ENCODE data around the gene GNAI3. TPM values are rescaled to one million over a fixed set of nuclear protein-coding genes. Genes with fewer than 3 reads are reported as not detected.

The GNAI3 gene
- total RNA-seq, 1 experiment from 2014 or later: 12.8 TPM

DNA sequence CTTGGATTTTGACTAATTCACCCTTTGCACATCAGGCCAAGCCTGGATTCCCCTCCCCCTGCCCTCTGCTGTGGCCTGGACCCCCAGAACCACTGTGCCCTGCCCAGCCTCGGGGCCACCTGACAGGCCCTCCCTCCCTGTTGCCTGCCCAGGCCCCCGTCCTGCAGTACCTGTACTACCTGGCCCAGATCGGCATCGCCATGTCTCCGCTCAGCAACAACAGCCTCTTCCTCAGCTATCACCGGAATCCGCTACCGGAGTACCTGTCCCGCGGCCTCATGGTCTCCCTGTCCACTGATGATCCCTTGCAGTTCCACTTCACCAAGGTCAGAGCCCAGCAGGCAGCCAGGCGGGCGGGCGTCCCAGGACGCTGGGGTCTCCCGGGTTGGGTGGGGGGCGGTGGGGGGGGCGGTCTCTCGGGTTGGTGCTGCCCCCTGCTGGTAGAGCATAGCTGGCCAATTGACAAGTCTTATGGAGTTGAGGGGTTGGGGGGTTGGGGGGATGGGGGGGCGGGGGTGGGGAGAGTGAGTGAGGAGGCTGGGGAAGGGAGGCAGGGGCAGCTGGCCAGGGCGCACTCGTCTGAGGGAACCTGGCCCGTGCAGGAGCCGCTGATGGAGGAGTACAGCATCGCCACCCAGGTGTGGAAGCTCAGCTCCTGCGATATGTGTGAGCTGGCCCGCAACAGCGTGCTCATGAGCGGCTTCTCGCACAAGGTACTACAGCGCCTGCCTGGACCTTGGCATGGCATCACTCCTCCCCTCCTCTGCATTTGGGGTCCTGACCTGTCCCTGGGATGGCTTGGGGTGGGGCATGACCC is 81.9 kb downstream of the GNAI3 start:
- H3K27ac ChIP-seq (ENCODE audit: low read depth, low read length, poor library complexity, severe bottlenecking): no peak overlapping the region
- peaks cover 25% of the 10 kb centered on the region for H3K4me1 ChIP-seq (ENCODE audit: insufficient read depth, low read length, poor library complexity, severe bottlenecking)
- TF ChIP-seq EZH2 (IDR thresholded peaks at IDR 0.05; ENCODE audit: borderline replicate concordance, low read depth, low read length, poor library complexity, severe bottlenecking): no peak
- TF ChIP-seq, protein P1, sequence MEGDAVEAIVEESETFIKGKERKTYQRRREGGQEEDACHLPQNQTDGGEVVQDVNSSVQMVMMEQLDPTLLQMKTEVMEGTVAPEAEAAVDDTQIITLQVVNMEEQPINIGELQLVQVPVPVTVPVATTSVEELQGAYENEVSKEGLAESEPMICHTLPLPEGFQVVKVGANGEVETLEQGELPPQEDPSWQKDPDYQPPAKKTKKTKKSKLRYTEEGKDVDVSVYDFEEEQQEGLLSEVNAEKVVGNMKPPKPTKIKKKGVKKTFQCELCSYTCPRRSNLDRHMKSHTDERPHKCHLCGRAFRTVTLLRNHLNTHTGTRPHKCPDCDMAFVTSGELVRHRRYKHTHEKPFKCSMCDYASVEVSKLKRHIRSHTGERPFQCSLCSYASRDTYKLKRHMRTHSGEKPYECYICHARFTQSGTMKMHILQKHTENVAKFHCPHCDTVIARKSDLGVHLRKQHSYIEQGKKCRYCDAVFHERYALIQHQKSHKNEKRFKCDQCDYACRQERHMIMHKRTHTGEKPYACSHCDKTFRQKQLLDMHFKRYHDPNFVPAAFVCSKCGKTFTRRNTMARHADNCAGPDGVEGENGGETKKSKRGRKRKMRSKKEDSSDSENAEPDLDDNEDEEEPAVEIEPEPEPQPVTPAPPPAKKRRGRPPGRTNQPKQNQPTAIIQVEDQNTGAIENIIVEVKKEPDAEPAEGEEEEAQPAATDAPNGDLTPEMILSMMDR (conservative IDR thresholded peaks at IDR 0.05; ENCODE audit: low read depth, low read length): 0 out of 2 replicates have a peak, but pooled peaks have one; percentile 15
- H3K9me3 ChIP-seq (ENCODE audit: low read depth, low read length, poor library complexity, severe bottlenecking): no peaks in the 10 kb centered on the region
- H3K27me3 ChIP-seq (replicated peaks; ENCODE audit: insufficient read depth, low read depth, low read length, poor library complexity): no peaks in the 10 kb centered on the region
- no TSS peak for BruUV-seq (replicated peaks)
- intact Hi-C loops (cut with micrococcal nuclease; ENCODE audit: unreplicated experiment): no loop called here
- ChIA-PET POLR2A (ENCODE audit: low non-redundant PET) (interaction anchor here (0.7 kb wide), 1 partner anchor 13 kb away, joined by 7 read pairs; no protein-coding TSS in a partner anchor), CTCF (interaction anchor here (0.6 to 1.4 kb wide), 11 partner anchors 10 to 221 kb away, joined by 3 to 33 read pairs (median 5); partner anchors contain the start of gene GNAI3)
- no peak for DNase-seq (ENCODE audit: low spot score)
- H3K4me3 ChIP-seq (ENCODE audit: low read depth, low read length, poor library complexity, severe bottlenecking): no peak overlapping the region
- H3K36me3 ChIP-seq (ENCODE audit: insufficient read depth, low read length, poor library complexity, severe bottlenecking): peaks cover 49% of the 10 kb centered on the region

DNA sequence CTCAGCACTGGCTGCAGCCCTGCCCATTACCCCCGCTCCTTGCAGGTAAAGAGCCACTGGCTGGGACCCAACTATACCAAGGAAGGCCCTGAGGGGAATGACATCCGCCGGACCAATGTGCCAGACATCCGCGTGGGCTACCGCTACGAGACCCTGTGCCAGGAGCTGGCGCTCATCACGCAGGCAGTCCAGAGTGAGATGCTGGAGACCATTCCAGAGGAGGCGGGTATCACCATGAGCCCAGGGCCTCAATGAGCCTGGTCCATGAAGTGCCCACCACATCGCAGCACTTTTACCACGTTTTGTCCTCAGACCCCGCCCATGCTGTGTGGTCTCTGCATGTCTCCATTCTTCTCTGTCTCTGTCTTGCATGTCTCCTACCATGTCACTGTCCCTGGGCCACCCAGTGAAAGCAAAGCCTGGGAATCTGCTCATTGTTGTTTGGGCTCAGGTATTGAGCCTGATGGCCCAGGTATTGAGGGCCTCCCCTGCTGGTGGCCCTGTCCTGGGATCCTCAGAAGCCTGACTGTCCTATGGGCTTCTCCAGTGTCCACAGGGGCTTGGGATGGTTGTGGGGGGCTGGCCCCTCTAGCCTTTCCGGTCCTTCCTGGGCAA is 82.6 kb downstream of the GNAI3 start:
- Histone ChIP-seq H3K4me1 (ENCODE audit: insufficient read depth, low read length, poor library complexity, severe bottlenecking) (peaks cover 32% of the 10 kb centered on the region), H3K27ac (ENCODE audit: low read depth, low read length, poor library complexity, severe bottlenecking) (no peak overlapping the region), H3K27me3 (replicated peaks; ENCODE audit: insufficient read depth, low read depth, low read length, poor library complexity) (no peaks in the 10 kb centered on the region), H3K4me3 (ENCODE audit: low read depth, low read length, poor library complexity, severe bottlenecking) (no peak overlapping the region), H3K9me3 (ENCODE audit: low read depth, low read length, poor library complexity, severe bottlenecking) (no peaks in the 10 kb centered on the region), H3K36me3 (ENCODE audit: insufficient read depth, low read length, poor library complexity, severe bottlenecking) (peaks cover 49% of the 10 kb centered on the region)
- intact Hi-C loops (cut with micrococcal nuclease; ENCODE audit: unreplicated experiment): no loop called here
- DNase-seq (ENCODE audit: low spot score): no peak
- ChIA-PET POLR2A (ENCODE audit: low non-redundant PET) (no interaction called here), CTCF (interaction anchor here (0.6 to 1.4 kb wide), 10 partner anchors 9 to 85 kb away, joined by 3 to 33 read pairs (median 6); partner anchors contain the start of gene GNAI3)
- no peak for TF ChIP-seq EZH2 (IDR thresholded peaks at IDR 0.05; ENCODE audit: borderline replicate concordance, low read depth, low read length, poor library complexity, severe bottlenecking)
- TF ChIP-seq, protein P1 (conservative IDR thresholded peaks at IDR 0.05; ENCODE audit: low read depth, low read length): no peak
- BruUV-seq (replicated peaks): no TSS peak

DNA sequence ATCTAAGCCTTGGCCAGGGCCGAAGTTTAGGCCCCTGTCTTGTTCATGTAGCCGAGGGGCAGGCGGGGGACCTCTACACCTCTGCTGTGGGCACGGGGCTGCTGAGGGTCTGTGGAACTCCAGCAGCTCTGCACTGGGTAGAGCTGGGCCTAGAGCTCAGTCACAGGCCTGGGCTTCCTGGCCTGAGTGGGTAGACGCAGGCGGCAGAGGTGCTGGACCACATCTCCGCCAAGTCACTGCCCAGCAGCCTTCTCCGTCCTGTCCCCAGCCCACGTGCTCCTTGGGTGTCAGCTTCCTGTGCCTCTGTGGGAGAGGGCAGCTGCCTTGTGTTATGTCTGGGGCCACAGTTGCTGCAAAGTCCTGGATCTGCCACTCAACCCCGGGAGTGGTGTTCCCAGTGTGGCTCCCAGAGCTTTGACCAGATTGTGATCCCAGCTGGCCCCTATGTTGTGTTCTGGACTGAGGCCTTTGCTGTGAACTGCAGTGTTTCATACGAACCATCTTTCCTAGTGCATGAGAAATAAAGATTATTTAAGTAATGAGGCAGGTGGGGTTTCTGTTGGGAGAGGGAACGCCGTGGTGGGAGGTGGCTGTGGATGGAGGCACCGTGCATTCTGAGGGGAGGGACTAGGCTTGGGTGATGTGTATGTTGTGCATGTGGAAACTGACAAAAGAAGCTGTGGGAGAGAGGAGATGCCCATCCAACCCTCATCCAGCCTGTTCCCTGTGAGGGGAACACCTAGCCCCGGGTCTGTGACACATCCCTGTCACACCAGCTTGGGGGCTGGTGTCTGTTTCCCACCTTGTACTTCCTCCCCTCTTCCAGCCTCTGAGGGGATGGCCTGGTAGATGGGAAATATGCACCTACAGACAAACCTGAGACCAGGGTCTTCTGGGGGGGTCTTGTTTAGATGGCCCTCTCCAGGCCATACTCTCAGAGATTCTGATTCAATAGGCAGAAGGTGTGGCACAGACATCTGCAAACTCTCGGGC is 83.4 kb downstream of the GNAI3 start:
- BruUV-seq (replicated peaks): TSS peak; percentile 25
- no peak overlapping the region for H3K4me3 ChIP-seq (ENCODE audit: low read depth, low read length, poor library complexity, severe bottlenecking)
- CTCF ChIA-PET: interaction anchor here (0.7 to 1.1 kb wide), 2 partner anchors 8 to 86 kb away, joined by 3 to 6 read pairs (median 4); no protein-coding TSS in a partner anchor
- TF ChIP-seq, protein P1 (conservative IDR thresholded peaks at IDR 0.05; ENCODE audit: low read depth, low read length): no peak
- no peak for TF ChIP-seq EZH2 (IDR thresholded peaks at IDR 0.05; ENCODE audit: borderline replicate concordance, low read depth, low read length, poor library complexity, severe bottlenecking)
- no peaks in the 10 kb centered on the region for H3K27me3 ChIP-seq (replicated peaks; ENCODE audit: insufficient read depth, low read depth, low read length, poor library complexity)
- H3K4me1 ChIP-seq (ENCODE audit: insufficient read depth, low read length, poor library complexity, severe bottlenecking): peaks cover 40% of the 10 kb centered on the region
- intact Hi-C loops (cut with micrococcal nuclease; ENCODE audit: unreplicated experiment): no loop called here
- no peaks in the 10 kb centered on the region for H3K9me3 ChIP-seq (ENCODE audit: low read depth, low read length, poor library complexity, severe bottlenecking)
- POLR2A ChIA-PET (ENCODE audit: low non-redundant PET): no interaction called here
- peak overlapping the region; percentile 55 for H3K27ac ChIP-seq (ENCODE audit: low read depth, low read length, poor library complexity, severe bottlenecking)
- H3K36me3 ChIP-seq (ENCODE audit: insufficient read depth, low read length, poor library complexity, severe bottlenecking): peaks cover 43% of the 10 kb centered on the region
- DNase-seq (ENCODE audit: low spot score): no peak
